ENCODE results near the gene SPECC1.

- TF ChIP-seq POLR2AphosphoS5 (IDR thresholded peaks at IDR 0.05): no peak
- no peak for TF ChIP-seq CTCF (IDR thresholded peaks at IDR 0.05)
- TF ChIP-seq POLR2A (IDR thresholded peaks at IDR 0.05): no peak
These were observed 247.0 kb downstream of the SPECC1 start for GRCh38 chr17:20256144-20256543.
